ENCODE results near the gene DEGS2. TPM values are rescaled to one million over a fixed set of nuclear protein-coding genes. Genes with fewer than 3 reads are reported as not detected.

The DEGS2 gene
- total and polyA plus RNA-seq, 2 donors from 2014 or later: 25.1 to 28.7 TPM

DNA sequence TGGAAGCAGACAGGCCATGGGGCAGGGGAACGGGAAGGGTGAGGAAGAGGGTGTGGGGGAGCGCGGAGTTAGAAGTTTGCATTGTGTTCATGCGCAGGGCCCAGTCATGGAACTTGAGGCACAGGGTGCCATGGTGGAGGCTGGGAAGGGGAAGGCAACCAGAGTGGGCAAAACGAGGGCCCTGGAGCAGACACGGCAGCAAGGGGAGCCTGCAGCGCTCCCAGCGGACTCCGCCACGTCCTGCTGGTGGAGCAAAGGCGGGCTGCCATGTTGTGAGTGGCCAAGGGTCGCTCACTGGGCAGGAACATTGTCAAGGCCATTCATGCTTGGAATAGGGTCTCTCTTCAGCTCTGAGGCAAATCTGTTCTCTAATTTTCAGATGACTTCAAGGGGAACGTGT, 20.5 kb downstream of the DEGS2 start:
- DNase-seq (no peak), FAIRE-seq (no peak)
- no peak overlapping the region for H3K27ac ChIP-seq (ENCODE audit: low read depth in 2 of 2, low read length in 2 of 2)
- H3K9ac ChIP-seq (ENCODE audit: low read length in 3 of 3): no peak overlapping the region
- TF ChIP-seq CTCF (IDR thresholded peaks at IDR 0.05; ENCODE audit: borderline replicate concordance, extremely low read depth, insufficient read depth): no peak
- no peaks in the 10 kb centered on the region for H3K27me3 ChIP-seq (ENCODE audit: control insufficient read depth, insufficient read depth, low read length)
- H3K36me3 ChIP-seq (ENCODE audit: control insufficient read depth in 2 of 3, insufficient read depth in 3 of 3, low read length in 3 of 3): peaks cover 0 to 2% (median 0%) of the 10 kb centered on the region in 3 donors
- no peaks in the 10 kb centered on the region for H3K9me3 ChIP-seq (ENCODE audit: control insufficient read depth in 2 of 3, insufficient read depth in 1 of 3, low read length in 3 of 3)
- no peak overlapping the region for H3K4me3 ChIP-seq (ENCODE audit: low read length in 3 of 3)
- peaks cover 0 to 13% (median 7%) of the 10 kb centered on the region in 3 donors for H3K4me1 ChIP-seq (ENCODE audit: control insufficient read depth in 2 of 3, insufficient read depth in 2 of 3, low read depth in 1 of 3, low read length in 3 of 3)
- intact Hi-C loops (cut with DNase I): no loop called here

DNA sequence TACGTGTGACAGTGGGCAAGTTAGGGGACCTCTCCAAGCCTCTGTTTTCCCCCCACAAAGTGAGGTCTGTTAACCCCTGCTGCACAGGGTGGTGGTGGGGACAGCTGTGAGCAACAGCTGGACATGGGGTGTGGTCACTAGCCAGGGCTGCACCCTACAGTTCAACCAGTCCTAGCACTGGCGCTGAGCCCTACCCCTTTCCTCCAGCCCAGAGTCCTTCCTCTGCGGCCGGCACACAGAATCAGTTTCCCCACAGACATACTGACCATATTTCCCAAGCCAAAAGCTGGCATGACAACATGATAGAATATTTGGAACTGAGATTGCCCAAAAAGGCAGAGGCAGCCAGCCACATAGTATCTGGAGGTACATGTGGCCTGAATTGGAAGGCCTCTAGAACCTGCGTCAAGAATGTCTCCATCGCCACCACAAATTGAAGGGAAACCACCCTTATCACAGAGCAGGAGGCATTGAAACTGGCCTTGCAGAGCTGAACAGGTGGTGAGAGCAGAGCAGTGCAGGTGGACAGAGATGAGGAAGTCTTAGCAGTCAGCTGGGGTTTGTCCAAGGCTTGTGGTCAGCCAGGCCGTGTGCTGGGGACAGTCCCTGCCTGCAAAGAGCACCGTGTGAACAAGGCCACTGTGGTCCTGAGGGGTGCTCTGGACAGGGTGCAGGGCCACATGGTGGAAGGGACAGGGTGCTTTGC, 21.2 kb downstream of the DEGS2 start:
- Histone ChIP-seq H3K27me3 (ENCODE audit: control insufficient read depth, insufficient read depth, low read length) (no peaks in the 10 kb centered on the region), H3K27ac (ENCODE audit: low read depth in 2 of 2, low read length in 2 of 2) (no peak overlapping the region), H3K9me3 (ENCODE audit: control insufficient read depth in 2 of 3, insufficient read depth in 1 of 3, low read length in 3 of 3) (no peaks in the 10 kb centered on the region), H3K36me3 (ENCODE audit: control insufficient read depth in 2 of 3, insufficient read depth in 3 of 3, low read length in 3 of 3) (peaks cover 0 to 2% (median 0%) of the 10 kb centered on the region in 3 donors), H3K4me3 (ENCODE audit: low read length in 3 of 3) (no peak overlapping the region), H3K4me1 (ENCODE audit: control insufficient read depth in 2 of 3, insufficient read depth in 2 of 3, low read depth in 1 of 3, low read length in 3 of 3) (peaks cover 0 to 13% (median 7%) of the 10 kb centered on the region in 3 donors), H3K9ac (ENCODE audit: low read length in 3 of 3) (no peak overlapping the region)
- no peak for TF ChIP-seq CTCF (IDR thresholded peaks at IDR 0.05; ENCODE audit: borderline replicate concordance, extremely low read depth, insufficient read depth)
- intact Hi-C loops (cut with DNase I): no loop called here
- FAIRE-seq: no peak
- DNase-seq: no peak

- H3K9me3 ChIP-seq (ENCODE audit: control insufficient read depth in 2 of 3, insufficient read depth in 1 of 3, low read length in 3 of 3): no peaks in the 10 kb centered on the region
- FAIRE-seq: no peak
These were observed 22.3 kb downstream of the DEGS2 start for GRCh38 chr14:100137173-100137572.

More at GRCh38 chr14:100137173-100137572, 22.3 kb downstream of the DEGS2 start:
- Histone ChIP-seq H3K4me3 (ENCODE audit: low read length in 3 of 3) (no peak overlapping the region), H3K27me3 (ENCODE audit: control insufficient read depth, insufficient read depth, low read length) (no peaks in the 10 kb centered on the region), H3K36me3 (ENCODE audit: control insufficient read depth in 2 of 3, insufficient read depth in 3 of 3, low read length in 3 of 3) (peaks cover 0 to 2% (median 0%) of the 10 kb centered on the region in 3 donors), H3K4me1 (ENCODE audit: control insufficient read depth in 2 of 3, insufficient read depth in 2 of 3, low read depth in 1 of 3, low read length in 3 of 3) (peaks cover 0 to 7% (median 5%) of the 10 kb centered on the region in 3 donors), H3K9ac (ENCODE audit: low read length in 3 of 3) (no peak overlapping the region), H3K27ac (ENCODE audit: low read depth in 2 of 2, low read length in 2 of 2) (no peak overlapping the region)
- TF ChIP-seq CTCF (IDR thresholded peaks at IDR 0.05; ENCODE audit: borderline replicate concordance, extremely low read depth, insufficient read depth): no peak
- intact Hi-C loops (cut with DNase I): no loop called here
- no peak for DNase-seq
